Measurements from ENCODE around the gene FLNA.
"Not testable (repeated sequence)": the region's sequence is repeated elsewhere in the genome, so short reads cannot be mapped to it uniquely, and the experiment has no call there.

Gene FLNA

DNA sequence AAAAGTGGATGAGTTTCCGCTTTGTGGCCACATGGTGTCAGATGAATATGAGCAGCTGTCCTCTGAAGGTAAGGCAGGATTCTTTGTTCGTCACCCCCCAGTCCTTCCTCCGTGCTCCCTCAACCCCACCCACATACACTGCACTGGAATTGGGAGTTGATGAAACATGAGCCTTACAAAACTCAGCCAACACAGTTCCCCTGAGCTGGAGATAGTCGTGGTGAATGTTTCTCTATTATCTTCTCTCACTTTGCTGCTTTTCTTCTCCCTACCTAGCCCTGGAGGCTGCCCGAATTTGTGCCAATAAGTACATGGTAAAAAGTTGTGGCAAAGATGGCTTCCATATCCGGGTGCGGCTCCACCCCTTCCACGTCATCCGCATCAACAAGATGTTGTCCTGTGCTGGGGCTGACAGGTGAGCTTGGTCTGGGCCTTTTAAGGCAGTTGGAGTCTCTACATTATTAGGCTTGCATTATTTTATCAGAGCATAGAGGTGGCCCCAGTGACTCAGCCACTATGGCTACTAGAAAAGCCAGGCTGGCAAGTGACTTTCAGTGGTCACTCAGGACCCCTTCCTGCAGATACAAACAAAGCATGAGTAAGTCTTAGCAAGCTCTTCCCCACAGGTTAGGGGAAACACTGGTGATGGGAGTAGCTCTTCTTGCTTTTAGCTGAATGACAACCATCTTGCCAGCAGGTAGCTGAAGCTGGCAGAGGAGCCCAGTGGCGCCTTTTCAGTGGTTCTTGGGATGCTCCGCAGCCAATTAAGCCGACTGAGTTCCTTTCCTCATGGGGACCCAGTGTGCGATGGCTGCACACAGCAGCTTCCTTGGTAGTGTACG is 25.3 kb upstream of the FLNA start:
- no peak for DNase-seq (ENCODE audit: low read depth in 2 of 2, low spot score in 1 of 2)

DNA sequence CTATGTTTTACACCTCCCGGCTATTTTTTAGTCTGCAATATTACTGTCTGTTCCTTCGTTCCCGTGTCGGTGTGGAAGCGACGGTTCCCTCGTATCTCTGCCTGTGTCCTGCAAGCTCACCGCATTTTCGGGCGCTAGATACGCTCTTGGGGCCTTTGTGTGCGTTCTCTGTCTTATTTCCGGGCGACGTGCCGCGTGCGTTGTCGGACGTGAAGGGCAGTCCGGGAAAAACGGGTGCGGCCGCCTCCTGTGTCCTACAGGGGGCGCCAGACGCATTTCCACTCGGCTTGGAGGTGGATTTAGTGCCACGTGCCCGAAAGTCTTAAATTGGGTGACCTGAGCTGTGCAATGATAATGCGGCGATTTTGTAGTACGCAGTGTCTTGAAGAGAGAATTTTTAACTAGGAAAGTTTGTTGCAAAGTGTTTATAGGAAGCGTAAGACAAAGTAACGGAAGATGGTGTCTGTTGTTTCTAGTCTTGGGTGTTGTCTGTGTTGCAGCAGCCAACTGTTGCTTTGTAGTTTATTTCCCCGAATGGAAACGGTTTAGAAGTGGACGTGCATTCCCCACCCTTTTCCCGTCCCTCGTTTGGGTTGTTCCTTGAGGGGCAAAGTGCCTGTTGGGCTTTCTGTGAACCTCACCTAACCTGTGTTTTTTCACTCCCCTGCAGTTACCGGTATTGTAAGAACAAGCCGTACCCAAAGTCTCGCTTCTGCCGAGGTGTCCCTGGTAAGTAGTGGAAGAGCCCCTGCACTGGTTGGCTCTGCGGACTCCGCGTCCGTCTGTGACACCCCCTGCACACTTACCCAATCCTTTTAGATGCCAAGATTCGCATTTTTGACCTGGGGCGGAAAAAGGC is 24.5 kb upstream of the FLNA start:
- peak; percentile 60 to 64 for DNase-seq (ENCODE audit: low read depth in 2 of 2, low spot score in 1 of 2)

DNA sequence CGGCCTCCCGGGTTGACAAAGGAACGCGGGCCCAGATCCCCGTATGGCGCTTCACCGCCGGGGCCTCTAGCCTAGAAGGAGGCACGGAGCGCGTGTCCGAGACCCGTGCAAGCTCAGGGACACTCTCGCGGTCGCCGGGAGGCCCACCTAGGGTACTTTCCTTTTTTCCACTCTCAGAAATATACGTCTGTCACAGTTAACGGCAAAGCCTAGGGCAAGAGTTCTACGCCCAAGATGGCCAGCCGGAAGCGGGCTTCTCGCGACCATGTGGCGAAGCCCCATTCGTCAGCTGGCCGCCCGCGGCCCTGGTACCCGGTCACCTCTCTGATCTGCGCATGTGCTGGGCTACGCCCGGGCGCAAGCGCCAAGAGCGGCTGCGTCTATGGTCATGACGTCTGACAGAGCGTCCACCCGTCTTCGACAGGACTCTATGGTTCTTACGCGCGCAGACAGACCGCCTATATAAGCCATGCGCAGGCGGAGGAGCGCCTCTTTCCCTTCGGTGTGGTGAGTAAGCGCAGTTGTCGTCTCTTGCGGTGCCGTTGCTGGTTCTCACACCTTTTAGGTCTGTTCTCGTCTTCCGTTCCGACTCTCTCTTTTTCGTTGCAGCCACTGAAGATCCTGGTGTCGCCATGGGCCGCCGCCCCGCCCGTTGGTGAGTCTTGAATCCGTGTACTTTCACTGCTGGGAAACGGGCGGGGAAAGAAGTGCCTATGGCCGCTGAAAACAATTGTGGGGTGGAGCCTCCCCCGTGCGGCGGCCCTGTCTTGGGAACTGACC is 23.6 kb upstream of the FLNA start, which contains the start of gene RPL10:
TSS of gene RPL10 (plus strand) at position 490 of the 780 bp plus-strand sequence. CDS start at position 633, 143 bp downstream.
- DNase-seq (ENCODE audit: low read depth in 2 of 2, low spot score in 1 of 2), result peak; percentile 69 to 82

DNA sequence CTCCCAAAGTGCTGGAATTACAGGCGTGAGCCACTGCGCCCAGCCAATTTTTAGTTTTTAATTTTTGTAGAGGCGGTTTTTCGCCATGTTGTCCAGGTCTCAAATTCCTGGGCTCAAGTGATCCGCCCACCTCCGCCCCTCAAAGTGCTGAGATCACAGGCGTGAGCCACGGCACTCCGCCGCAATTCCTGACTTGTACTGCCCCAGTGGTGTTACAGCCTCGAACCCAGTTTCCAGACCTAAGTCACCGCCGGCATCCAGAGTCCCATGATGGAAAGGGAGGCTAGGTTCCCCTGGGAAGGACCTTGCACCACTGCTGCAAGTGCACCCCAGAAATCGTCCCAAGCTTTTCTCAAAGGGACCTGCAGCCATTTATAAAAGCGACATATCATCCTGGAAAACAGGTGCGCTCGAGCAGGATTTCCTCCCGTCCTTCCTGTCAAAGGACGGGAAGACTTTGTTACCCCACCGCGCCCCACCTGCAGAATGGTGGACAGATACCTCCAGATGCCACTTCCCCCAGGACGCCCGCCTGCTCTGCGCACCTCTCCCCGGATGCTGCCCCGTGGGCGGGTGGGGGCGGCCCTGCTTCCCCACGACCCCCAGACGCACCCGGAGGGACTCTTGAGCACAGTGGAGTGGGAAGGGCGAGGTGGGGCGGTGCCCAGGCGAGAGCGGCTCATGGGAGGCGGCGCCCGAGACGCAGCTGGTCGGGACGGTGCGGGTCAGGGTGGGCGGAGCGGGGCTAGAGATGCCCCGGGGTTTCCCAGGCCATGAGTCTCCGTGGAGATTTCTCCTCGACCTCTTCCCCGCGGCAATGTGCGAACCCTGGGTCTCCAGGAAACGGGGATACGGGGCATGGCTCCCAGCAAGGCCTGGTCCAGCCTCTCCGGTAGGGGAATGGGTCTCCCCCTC is 22.8 kb upstream of the FLNA start:
- DNase-seq (ENCODE audit: low read depth in 2 of 2, low spot score in 1 of 2), result peak in 1 of 2 donors; percentile 46

DNA sequence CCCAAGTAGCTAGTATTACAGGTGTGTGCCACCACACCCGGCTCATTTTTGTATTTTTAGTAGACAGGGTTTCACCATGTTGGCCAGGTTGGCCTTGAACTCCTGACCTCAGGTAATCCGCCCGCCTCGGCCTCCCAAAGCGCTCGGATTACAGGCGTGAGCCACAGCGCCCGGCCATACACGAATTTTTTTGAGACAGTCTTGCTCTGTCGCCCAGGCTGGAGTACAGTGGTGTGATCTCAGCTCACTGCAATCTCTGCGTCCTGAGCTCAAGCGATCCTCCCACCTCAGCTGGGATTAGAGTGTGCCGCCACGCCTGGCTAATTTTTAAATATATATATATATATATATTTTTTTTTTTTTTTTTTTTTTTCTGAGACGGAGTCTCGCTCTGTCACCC is 21.9 kb upstream of the FLNA start:
- DNase-seq (ENCODE audit: low read depth in 2 of 2, low spot score in 1 of 2), result not testable (repeated sequence)

DNA sequence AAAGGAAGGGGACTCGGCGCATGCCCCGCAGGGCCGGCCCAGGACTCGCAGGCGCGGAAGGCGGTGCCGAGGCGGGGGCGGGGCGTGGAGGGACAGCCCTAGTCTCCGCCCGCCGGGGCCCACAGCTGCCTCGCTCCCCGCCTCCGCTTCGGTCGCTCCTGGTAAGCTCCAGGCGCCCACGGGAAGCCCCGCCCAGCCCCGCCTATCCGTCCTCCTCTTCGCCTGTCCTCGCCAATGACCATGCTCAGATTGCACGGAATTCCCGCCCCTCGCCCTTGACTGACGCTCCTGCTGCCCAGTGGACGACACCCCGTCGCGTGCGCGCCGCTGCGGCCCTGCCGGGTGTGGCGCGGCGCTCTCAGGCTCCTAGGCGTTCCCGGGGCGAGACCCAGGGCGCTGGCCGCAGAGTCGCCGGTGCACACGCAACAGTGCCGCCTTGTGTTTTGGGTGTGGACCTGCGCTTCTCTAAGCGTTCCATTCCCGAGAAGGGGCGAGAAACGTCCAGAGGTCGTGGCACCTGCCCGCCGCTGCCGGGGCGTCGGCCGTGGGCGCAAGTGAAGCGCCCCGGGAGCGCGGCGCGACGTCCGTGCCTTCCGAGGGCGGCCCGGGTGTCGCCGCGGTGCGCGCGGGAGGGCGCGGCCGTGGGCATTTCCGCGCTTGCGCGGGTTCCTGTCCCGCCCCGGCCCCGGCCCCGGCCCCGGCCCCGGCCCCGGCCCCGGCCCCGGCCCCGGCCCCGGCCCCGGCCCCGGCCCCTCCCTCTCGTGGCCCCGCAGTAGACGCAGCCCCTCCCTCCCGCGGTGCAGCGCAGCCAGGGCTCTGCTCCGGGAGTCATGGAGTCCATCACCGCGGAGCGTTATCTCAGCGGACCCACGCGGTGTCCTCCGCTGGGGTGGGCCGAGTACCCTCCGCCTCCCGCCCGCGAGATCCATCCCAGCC is 15.6 kb upstream of the FLNA start:
- not testable (repeated sequence) for DNase-seq (ENCODE audit: low read depth in 2 of 2, low spot score in 1 of 2)

DNA sequence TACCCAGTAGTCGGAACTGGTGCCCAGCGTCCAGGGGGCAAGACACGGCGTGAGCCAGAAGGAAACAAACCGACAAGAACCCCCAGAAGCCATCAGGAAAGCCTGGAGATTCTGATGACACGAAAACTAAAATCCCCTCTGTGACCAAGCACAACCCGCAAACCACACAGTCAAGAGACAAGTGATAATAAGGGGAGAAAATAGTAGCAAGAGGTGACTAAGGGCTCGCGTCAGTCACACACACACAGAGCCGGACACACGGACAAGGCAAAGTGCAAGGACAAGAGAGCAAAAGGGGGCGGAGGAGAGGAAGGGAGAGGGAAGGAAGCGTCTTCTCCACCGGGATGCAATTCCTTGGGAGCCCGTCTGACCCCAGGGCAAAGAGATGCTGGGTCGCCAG is 14.2 kb upstream of the FLNA start:
- not testable (repeated sequence) for DNase-seq (ENCODE audit: low read depth in 2 of 2, low spot score in 1 of 2)

DNA sequence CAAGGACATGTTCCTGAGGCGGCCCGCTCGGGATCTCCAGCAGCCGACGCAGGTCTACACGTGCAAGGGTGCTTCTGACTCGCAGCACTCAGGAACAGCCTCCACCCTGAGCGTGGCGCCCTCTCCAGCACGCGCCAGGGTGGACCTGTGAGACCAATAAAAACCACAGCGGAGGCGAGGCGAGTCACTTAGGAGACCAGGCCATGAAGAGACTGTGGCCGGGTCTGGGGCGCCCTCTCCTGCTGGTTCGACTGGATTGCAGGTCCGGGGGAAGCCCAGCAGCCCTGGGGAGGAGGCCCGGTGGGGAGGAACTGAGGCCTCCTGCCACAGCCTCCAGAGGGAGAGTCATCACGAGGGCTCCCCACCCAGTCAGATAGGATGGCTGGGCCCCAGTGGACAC is 13.7 kb upstream of the FLNA start:
- not testable (repeated sequence) for DNase-seq (ENCODE audit: low read depth in 2 of 2, low spot score in 1 of 2)

DNA sequence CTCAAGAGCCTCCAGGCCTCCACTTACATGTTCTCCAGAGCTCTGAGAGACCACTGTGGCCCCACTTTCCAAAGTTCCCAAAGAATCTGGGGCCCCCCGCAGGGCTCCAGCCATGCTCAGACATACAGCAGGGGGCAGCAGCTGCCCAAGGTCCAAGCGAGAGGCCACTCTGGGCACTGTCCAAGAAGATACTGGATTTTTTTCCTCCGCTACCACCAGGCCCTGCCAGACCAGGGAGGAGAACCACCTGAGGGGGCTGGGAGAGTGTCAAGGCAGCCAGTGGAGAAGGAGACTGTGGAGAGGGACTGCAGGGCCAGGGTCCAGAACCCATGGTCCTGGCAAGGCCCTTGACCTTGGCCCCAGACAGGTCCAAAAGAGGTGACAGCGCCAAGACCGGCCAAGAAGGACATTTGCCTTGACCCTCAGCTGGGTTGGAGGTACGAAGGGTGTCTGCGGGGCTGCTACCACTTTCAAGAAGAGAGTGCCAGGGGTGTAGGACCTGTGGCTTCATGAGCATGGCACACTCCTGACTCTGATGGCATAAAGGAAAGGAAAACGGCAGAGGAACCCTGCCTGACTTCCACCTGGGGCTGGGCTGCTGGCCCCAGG is 10.0 kb upstream of the FLNA start:
- DNase-seq (ENCODE audit: low read depth in 2 of 2, low spot score in 1 of 2), result no peak

DNA sequence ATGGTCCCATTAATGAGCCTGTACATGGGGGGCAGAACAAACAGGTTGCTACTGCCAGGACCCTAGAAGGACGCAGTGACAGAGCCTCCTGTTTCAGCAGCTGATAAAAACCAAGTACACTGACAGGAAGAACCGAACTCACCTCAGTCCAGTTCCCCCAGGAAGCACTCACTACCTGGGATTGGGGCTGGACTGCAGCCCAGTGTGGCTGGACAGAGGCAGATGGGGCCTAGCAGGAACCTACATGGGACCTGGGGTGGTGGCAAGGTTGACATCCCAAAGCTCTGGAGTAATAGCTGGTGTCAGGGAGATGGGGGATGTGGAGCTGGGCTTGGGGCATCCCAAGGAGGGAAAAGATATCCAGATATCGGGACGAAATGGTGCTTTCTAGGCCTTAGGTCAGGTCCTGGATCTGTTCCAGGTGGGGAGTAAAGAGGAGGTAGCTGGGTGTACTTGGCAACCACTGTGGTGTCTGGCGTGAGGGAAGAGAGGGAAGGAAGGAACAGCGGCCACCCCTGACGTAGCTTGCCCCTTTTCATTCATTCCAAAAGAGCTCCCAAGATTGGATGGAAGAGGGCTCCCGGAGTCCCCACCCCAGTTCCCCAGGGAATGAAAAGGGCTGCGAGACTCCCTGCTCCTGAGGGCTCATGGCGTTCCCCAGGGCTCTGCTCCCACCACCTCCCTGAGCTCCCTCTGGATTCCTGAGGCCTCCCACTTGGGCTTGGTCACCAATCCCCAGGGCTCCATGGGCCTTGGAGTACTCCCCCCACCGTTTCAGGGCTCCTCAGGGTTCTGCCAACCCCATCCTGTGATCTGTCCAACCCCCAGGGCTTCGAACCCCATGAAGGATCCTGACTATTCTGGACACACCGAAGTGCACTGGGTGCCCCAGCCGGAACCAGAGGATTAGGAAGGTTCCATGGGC is 9.2 kb upstream of the FLNA start:
- DNase-seq (ENCODE audit: low read depth in 2 of 2, low spot score in 1 of 2), result no peak

DNA sequence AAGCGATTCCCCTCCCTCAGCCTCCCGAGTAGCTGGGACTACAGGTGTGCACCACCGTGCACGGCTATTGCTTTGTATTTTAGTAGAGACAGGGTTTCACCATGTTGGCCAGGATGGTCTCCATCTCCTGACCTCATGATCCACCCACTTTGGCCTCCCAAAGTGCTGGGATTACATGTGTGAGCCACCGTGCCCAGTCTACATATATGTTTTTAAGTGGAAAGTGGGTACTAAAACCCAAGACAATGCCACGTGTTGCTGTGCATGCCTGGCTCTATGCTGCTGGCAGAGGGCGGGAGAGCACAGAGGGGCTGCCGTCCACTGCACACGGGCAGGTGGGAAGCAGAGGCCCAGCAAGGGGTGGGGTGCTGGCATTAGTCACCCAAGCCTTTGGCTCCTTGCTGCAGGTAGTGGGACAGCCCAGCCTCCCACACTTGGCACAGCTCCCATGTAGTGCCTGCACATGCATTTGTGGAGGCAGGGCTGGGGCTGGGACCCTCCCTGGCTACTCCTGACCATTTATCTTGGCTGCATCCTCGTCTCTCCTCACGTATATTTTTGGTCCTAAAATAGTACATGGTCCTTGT is 8.1 kb upstream of the FLNA start:
- no peak for DNase-seq (ENCODE audit: low read depth in 2 of 2, low spot score in 1 of 2)

DNA sequence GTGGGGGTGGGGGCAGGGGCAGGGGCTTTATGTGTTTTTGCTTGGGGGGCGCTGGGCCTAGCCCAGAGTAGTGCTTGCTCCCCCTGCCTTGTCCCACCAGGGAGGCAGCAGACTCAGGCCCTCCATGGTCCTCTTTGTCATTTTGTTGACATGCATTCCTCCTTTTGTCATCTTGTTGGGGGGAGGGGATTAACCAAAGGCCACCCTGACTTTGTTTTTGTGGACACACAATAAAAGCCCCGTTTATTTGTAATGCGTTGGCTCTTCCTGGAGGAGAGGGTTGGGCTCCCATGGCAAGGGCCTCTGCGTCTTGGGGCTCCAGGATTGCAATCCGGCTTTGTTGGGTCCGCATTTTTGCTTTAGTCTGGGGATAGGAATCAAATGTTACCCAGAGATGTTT is 6.8 kb upstream of the FLNA start:
- DNase-seq (ENCODE audit: low read depth in 2 of 2, low spot score in 1 of 2), result no peak

DNA sequence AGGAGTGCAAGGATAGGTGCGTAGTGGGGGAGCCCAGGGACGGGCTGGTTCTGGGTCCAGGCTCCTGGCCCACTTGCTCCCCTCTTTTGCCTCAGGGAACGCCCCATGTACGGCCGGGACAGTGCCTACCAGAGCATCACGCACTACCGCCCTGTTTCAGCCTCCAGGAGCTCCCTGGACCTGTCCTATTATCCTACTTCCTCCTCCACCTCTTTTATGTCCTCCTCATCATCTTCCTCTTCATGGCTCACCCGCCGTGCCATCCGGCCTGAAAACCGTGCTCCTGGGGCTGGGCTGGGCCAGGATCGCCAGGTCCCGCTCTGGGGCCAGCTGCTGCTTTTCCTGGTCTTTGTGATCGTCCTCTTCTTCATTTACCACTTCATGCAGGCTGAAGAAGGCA is 6.4 kb upstream of the FLNA start:
- no peak for DNase-seq (ENCODE audit: low read depth in 2 of 2, low spot score in 1 of 2)

DNA sequence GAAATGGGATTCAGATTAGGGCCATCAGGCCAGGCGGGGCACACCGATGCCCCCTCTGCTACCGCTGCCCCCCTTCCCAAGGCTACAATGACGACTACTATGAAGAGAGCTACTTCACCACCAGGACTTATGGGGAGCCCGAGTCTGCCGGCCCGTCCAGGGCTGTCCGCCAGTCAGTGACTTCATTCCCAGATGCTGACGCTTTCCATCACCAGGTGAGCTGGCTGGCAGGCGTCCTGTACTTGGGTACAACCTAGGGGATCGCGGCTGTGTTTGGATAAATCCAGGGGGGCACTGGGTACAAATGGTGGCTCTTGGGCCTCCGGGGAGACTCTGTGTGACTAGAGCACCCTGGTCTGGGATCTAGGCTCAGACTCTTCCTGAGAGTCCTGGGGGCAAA is 5.7 kb upstream of the FLNA start:
- DNase-seq (ENCODE audit: low read depth in 2 of 2, low spot score in 1 of 2), result no peak

DNA sequence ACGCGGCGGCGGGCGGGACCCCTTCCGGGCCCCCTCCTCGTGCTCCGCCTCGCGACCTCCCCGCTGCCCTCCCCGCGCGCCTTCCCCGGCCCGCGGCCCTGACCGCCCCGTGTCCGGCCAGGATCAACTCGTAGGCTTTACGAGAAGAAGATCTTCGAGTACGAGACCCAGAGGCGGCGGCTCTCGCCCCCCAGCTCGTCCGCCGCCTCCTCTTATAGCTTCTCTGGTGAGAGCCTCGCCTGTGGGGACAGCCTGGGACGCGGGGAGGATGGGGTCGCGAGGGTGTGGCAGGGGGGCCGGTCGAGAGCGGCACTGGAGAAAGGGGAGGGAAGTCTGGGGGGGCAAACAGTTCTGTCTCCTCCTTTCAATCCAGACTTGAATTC is 5.1 kb upstream of the FLNA start:
- no peak for DNase-seq (ENCODE audit: low read depth in 2 of 2, low spot score in 1 of 2)

DNA sequence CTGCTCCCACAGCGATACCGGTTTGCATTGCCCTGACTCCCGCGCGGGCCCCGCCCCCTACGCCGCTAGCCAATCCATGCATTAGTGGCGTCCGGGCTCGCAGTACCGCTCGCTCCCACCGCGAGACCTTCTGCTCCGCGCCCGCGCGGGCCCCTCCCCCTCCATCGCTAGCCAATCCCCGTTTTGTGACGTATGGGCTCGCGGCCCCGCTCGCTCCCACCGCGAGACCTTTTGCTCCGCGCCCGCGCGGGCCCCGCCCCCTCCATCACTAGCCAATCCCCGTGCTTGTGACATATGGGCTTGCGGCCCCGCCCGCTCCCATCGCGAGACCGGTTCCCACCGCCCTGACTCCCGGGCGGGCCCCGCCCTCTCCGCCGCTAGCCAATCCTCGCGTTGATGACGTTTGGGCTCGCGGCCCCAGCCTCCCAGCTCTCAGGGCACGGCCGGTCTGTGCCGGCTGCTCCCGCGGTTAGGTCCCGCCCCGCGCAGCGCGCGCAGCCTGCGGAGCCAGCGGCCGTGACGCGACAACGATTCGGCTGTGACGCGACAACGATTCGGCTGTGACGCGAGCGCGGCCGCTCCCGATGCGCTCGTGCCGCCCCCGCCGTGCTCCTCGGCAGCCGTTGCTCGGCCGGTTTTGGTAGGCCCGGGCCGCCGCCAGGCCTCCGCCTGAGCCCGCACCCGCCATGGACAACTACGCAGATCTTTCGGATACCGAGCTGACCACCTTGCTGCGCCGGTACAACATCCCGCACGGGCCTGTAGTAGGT is 4.5 kb upstream of the FLNA start, which contains the start of gene EMD:
TSS of gene EMD (plus strand) at position 497 of the 770 bp plus-strand sequence. CDS start at position 687, 190 bp downstream.
- peak; percentile 82 to 95 for DNase-seq (ENCODE audit: low read depth in 2 of 2, low spot score in 1 of 2)

Data from stimulated activated CD8-positive, alpha-beta memory T cell treated with anti-CD3 and anti-CD28 coated beads, Interleukin-4, amount 100 ng/mL, for 4 hours (primary cell).